OCI-LY1 (cell line): ENCODE data around the gene ZZZ3.
A peak's percentile ranks its signal among the peaks of the same experiment; 100 is the strongest.

Experiments
- H2AFZ ChIP-seq: fragments of 200-600 bp; sonication (generic), shearing (Covaris generic); 2 replicates; pipeline ENCODE4 v1.6.0; 2014; ENCODE audit warnings: antibody characterized with exemption, mild to moderate bottlenecking, low read length
- H3F3A ChIP-seq: fragments of 200-600 bp; sonication (generic), shearing (Covaris generic); 2 replicates; pipeline ENCODE4 v1.6.0; 2014; ENCODE audit warnings: mild to moderate bottlenecking, antibody characterized with exemption, low read length, moderate library complexity; ENCODE audit not compliant: insufficient read depth
- H3K27ac ChIP-seq: fragments of 200-600 bp; sonication (generic); 2 replicates; pipeline ENCODE4 v1.5.1; 2014; ENCODE audit warnings: low read length, mixed run types, mild to moderate bottlenecking, low read depth; ENCODE audit not compliant: poor library complexity, severe bottlenecking
- H3K27me3 ChIP-seq: fragments of 200-600 bp; sonication (generic); 2 replicates; pipeline ENCODE4 v1.6.0; 2014; ENCODE audit warnings: antibody characterized with exemption, mild to moderate bottlenecking, low read length, moderate library complexity; ENCODE audit not compliant: insufficient read depth
- H3K36me3 ChIP-seq: fragments of 200-600 bp; sonication (generic); 2 replicates; pipeline ENCODE4 v1.6.1; 2014; ENCODE audit warnings: mild to moderate bottlenecking, antibody characterized with exemption, low read length, moderate library complexity, mixed read lengths; ENCODE audit not compliant: insufficient read depth
- H3K4me1 ChIP-seq: fragments of 200-600 bp; sonication (generic); 2 replicates; pipeline ENCODE4 v1.5.1; 2014; ENCODE audit warnings: mild to moderate bottlenecking, low read length, moderate library complexity; ENCODE audit not compliant: insufficient read depth, severe bottlenecking
- H3K4me2 ChIP-seq: fragments of 200-600 bp; sonication (generic), shearing (Covaris generic); 2 replicates; pipeline ENCODE4 v1.6.1; 2014; ENCODE audit warnings: low read length
- H3K4me3 ChIP-seq: fragments of 200-600 bp; sonication (generic); 2 replicates; pipeline ENCODE4 v1.5.1; 2014; ENCODE audit warnings: low read length, low read depth, mild to moderate bottlenecking, mixed read lengths; ENCODE audit not compliant: poor library complexity, severe bottlenecking
- H3K79me2 ChIP-seq: fragments of 200-600 bp; shearing (Covaris generic); 2 replicates; pipeline ENCODE4 v1.6.1; 2016; ENCODE audit warnings: mixed run types, low read length, mixed read lengths; ENCODE audit not compliant: insufficient read depth
- H3K9ac ChIP-seq: fragments of 200-600 bp; sonication (generic), shearing (Covaris generic); 2 replicates; pipeline ENCODE4 v1.6.1; 2014; ENCODE audit warnings: mild to moderate bottlenecking, low read length, mixed read lengths
- H3K9me2 ChIP-seq: fragments of 200-600 bp; sonication (generic), shearing (Covaris generic); 2 replicates; pipeline ENCODE4 v1.6.1; 2014; ENCODE audit warnings: low read depth, mild to moderate bottlenecking, low read length, mixed read lengths
- H3K9me3 ChIP-seq: fragments of 200-600 bp; shearing (Covaris generic); 2 replicates; pipeline ENCODE4 v1.6.1; 2014; ENCODE audit warnings: low read length, mixed read lengths
- H4K20me1 ChIP-seq: fragments of 200-600 bp; sonication (generic), shearing (Covaris generic); 2 replicates; pipeline ENCODE4 v1.6.0; 2016; ENCODE audit warnings: mild to moderate bottlenecking, low read length; ENCODE audit not compliant: insufficient read depth
- EZH2 ChIP-seq: fragments of 200-600 bp; sonication (generic), shearing (Covaris generic); IDR thresholded peaks from 2 replicates; pipeline ENCODE4 v1.8.0; 2017; ENCODE audit warnings: borderline replicate concordance, mixed run types, mild to moderate bottlenecking, antibody characterized with exemption, low read length, moderate library complexity, mixed read lengths
- TF ChIP-seq, protein P1 (sequence below): fragments of 200-600 bp; sonication (generic), shearing (Covaris generic); IDR thresholded peaks from 2 replicates; pipeline ENCODE4 v1.5.1; 2017; ENCODE audit warnings: mild to moderate bottlenecking, antibody characterized with exemption, low read length, moderate library complexity, mixed read lengths

ZZZ3 gene

DNA sequence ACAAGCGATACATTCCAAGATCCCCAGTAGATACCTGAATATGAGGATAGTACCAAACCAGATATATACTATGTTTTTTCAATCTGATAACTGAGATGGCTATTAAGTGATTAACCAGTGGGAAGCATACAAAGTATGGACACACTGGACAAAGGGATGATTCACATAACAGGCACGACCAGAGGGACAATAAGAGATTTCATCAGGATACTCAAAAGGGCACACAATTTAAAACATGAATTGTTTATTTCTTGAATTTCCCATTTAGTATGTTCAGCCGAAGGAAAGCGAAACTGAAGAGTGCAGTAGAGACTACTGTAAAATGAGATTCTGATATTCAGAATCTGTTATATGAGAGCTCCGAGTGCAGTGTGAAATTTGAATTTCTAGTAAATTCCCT is 10.6 kb downstream of the ZZZ3 start:
- Histone ChIP-seq H4K20me1 (no peaks in the 10 kb centered on the region), H3F3A (no peaks in the 10 kb centered on the region), H2AFZ (no peak overlapping the region), H3K27me3 (no peaks in the 10 kb centered on the region), H3K9me3 (no peaks in the 10 kb centered on the region), H3K36me3 (peaks cover 7% of the 10 kb centered on the region; the same call in 1 of the 2 replicates), H3K4me1 (peaks cover 58% of the 10 kb centered on the region), H3K79me2 (peaks cover 100% of the 10 kb centered on the region), H3K9ac (peak overlapping the region; percentile 39), H3K9me2 (no peaks in the 10 kb centered on the region), H3K4me3 (peak overlapping the region; percentile 38), H3K4me2 (peak overlapping the region; percentile 57), H3K27ac (peak overlapping the region; percentile 75)
- TF ChIP-seq, protein P1, sequence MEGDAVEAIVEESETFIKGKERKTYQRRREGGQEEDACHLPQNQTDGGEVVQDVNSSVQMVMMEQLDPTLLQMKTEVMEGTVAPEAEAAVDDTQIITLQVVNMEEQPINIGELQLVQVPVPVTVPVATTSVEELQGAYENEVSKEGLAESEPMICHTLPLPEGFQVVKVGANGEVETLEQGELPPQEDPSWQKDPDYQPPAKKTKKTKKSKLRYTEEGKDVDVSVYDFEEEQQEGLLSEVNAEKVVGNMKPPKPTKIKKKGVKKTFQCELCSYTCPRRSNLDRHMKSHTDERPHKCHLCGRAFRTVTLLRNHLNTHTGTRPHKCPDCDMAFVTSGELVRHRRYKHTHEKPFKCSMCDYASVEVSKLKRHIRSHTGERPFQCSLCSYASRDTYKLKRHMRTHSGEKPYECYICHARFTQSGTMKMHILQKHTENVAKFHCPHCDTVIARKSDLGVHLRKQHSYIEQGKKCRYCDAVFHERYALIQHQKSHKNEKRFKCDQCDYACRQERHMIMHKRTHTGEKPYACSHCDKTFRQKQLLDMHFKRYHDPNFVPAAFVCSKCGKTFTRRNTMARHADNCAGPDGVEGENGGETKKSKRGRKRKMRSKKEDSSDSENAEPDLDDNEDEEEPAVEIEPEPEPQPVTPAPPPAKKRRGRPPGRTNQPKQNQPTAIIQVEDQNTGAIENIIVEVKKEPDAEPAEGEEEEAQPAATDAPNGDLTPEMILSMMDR = no peak
- TF ChIP-seq EZH2 = no peak

DNA sequence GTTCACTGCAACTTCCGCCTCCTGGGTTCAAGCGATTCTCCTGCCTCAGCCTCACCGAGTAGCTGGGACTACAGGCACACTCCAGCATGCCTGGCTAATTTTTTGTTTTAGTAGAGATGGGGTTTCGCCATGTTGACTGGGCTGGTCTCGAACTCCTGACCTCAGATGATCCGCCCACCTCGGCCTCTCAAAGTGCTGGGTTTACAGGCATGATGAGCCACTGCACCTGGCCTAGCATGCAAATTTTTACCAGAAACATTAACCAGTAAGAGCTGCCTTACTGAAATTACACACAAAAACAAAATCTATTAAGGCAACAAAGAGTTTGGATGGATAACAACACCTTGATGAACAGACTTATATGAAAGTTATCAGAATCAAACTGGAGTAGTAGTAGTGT is 12.1 kb downstream of the ZZZ3 start:
- no peaks in the 10 kb centered on the region for H3K36me3 ChIP-seq
- H3K9me2 ChIP-seq = no peaks in the 10 kb centered on the region
- H3K9me3 ChIP-seq = no peaks in the 10 kb centered on the region
- TF ChIP-seq, protein P1 = no peak
- no peak for TF ChIP-seq EZH2
- H3K27me3 ChIP-seq = no peaks in the 10 kb centered on the region
- peak overlapping the region; percentile 57; the same call in 1 of the 2 replicates for H3K4me2 ChIP-seq
- no peaks in the 10 kb centered on the region for H3F3A ChIP-seq
- H3K79me2 ChIP-seq = peaks cover 100% of the 10 kb centered on the region
- no peak overlapping the region for H3K9ac ChIP-seq
- H3K4me1 ChIP-seq = peaks cover 49% of the 10 kb centered on the region
- peak overlapping the region; percentile 75 for H3K27ac ChIP-seq
- no peak overlapping the region for H3K4me3 ChIP-seq
- no peak overlapping the region for H2AFZ ChIP-seq
- H4K20me1 ChIP-seq = no peaks in the 10 kb centered on the region

DNA sequence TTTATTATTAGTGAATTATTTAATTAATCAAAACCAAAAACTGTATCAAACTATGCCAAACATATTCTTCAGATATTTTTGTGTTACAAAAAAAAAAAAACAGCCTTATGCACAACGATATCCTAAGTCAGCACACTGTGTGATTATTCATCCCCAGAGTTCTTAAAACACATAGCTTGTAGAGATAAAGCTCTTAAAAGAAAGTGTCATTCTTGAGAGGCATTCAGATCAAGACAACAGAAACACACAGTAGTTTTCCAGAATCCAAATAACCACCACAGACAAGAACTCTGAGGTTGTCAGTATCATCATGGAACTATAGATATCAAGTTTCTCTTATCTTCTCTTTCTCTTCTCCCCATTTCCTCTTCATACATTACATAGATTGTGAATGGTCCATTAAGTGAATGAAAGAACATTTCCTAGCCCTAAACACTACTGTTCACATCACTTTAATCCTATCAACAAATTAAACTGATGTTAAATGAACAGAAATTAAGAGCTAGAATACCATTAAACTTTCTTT is 13.5 kb downstream of the ZZZ3 start:
- Histone ChIP-seq H3K4me3 (no peak overlapping the region), H3K4me1 (peaks cover 45% of the 10 kb centered on the region), H3K27me3 (no peaks in the 10 kb centered on the region), H4K20me1 (no peaks in the 10 kb centered on the region), H3K36me3 (no peaks in the 10 kb centered on the region), H3K9me2 (no peaks in the 10 kb centered on the region), H3K9ac (no peak overlapping the region), H3F3A (no peaks in the 10 kb centered on the region), H3K27ac (no peak overlapping the region), H2AFZ (no peak overlapping the region), H3K9me3 (no peaks in the 10 kb centered on the region), H3K79me2 (peaks cover 100% of the 10 kb centered on the region), H3K4me2 (no peak overlapping the region)
- TF ChIP-seq, protein P1 = no peak
- TF ChIP-seq EZH2 = no peak
